BJ (cell line): Measurements from ENCODE around the gene BARHL1. TPM values are rescaled to one million over a fixed set of nuclear protein-coding genes. Genes with fewer than 3 reads are reported as not detected.

Source experiments
- CTCF ChIA-PET: fragments of 350-600 bp; formaldehyde crosslinking; extraction: SDS; loops from one replicate; lab custom pipeline; 2021; ENCODE audit warnings: antibody characterized with exemption, inconsistent platforms; lab: Yijun Ruan, JAX
- POLR2A ChIA-PET: fragments of 300-600 bp; sonication (Branson Sonifier 250); formaldehyde crosslinking; extraction: SDS; loops from one replicate; lab custom pipeline; 2021; ENCODE audit warnings: antibody characterized with exemption; lab: Charles Lee
- DNase-seq: peaks from one replicate; pipeline ENCODE4 v3.0.0-alpha.2; 2011; ENCODE audit warnings: low read depth
- H3K27me3 ChIP-seq: 2 replicates; pipeline ENCODE4 v1.6.0; 2011; ENCODE audit warnings: low read length; ENCODE audit not compliant: control insufficient read depth, insufficient read depth
- H3K36me3 ChIP-seq: 2 replicates; pipeline ENCODE4 v1.5.1; 2011; ENCODE audit warnings: low read length; ENCODE audit not compliant: control insufficient read depth, insufficient read depth
- H3K4me3 ChIP-seq: 2 replicates; pipeline ENCODE4 v1.5.1; 2011; ENCODE audit warnings: low read depth, mild to moderate bottlenecking, control low read depth, low read length
- CTCF ChIP-seq: IDR thresholded peaks from 2 replicates; pipeline ENCODE4 v1.5.1; 2011; ENCODE audit warnings: low read depth, mild to moderate bottlenecking, control low read depth, inconsistent platforms, low read length, moderate library complexity; ENCODE audit not compliant: insufficient read depth
- polyA plus RNA-seq: library from polyadenylated mRNA; depleted of rRNA; stranded (reverse); fragments of >200 nt; gene quantifications from 2 replicates; pipeline ENCODE4 v1.2.3, GENCODE V29; 2011; rRNA removed

The BARHL1 gene
- polyA plus RNA-seq, 1 experiment: not detected

GRCh38 chr9:132634327-132634726, 51.9 kb downstream of the BARHL1 start:
- TF ChIP-seq CTCF: no peak
- ChIA-PET CTCF (no interaction called here), POLR2A (no interaction called here)

GRCh38 chr9:132637351-132637750, 54.9 kb downstream of the BARHL1 start:
- ChIA-PET CTCF (no interaction called here), POLR2A (no interaction called here)
- 0 out of 2 replicates have a peak, but pooled peaks cover 1% of the 10 kb centered on the region for H3K36me3 ChIP-seq
- H3K27me3 ChIP-seq: no peaks in the 10 kb centered on the region
- TF ChIP-seq CTCF: no peak
- no peak for DNase-seq
- H3K4me3 ChIP-seq: no peak overlapping the region

More at GRCh38 chr9:132634327-132634726, 51.9 kb downstream of the BARHL1 start:
- Histone ChIP-seq H3K27me3 (no peaks in the 10 kb centered on the region), H3K36me3 (peaks cover 3% of the 10 kb centered on the region), H3K4me3 (no peak overlapping the region)
- no peak for DNase-seq

GRCh38 chr9:132637801-132638200, 55.4 kb downstream of the BARHL1 start:
- DNase-seq: no peak
- Histone ChIP-seq H3K27me3 (no peaks in the 10 kb centered on the region), H3K36me3 (0 out of 2 replicates have a peak, but pooled peaks cover 1% of the 10 kb centered on the region), H3K4me3 (no peak overlapping the region)
- CTCF ChIA-PET: no interaction called here
- no peak for TF ChIP-seq CTCF
- POLR2A ChIA-PET: no interaction called here

- POLR2A ChIA-PET: no interaction called here
- no peak for DNase-seq
- TF ChIP-seq CTCF: no peak
- no peak overlapping the region for H3K4me3 ChIP-seq
- 0 out of 2 replicates have a peak, but pooled peaks cover 1% of the 10 kb centered on the region for H3K36me3 ChIP-seq
- CTCF ChIA-PET: no interaction called here
- H3K27me3 ChIP-seq: no peaks in the 10 kb centered on the region
These were observed 55.8 kb downstream of the BARHL1 start for GRCh38 chr9:132638240-132638639.

GRCh38 chr9:132639322-132639721, 56.9 kb downstream of the BARHL1 start:
- Histone ChIP-seq H3K36me3 (0 out of 2 replicates have a peak, but pooled peaks cover 1% of the 10 kb centered on the region), H3K4me3 (no peak overlapping the region), H3K27me3 (no peaks in the 10 kb centered on the region)
- DNase-seq: no peak
- ChIA-PET CTCF (no interaction called here), POLR2A (no interaction called here)
- no peak for TF ChIP-seq CTCF

Other genes starting within 250 kb of the BARHL1 start
- gene SETX, start 227.6 kb upstream of the BARHL1 start, polyA plus RNA-seq: 15.3 and 24.4 TPM in 2 replicates
- gene TTF1, start 175.8 kb upstream of the BARHL1 start, polyA plus RNA-seq: 5.9 and 9.2 TPM in 2 replicates
- gene CFAP77, start 172.4 kb upstream of the BARHL1 start, polyA plus RNA-seq: not detected in 2 replicates
- gene DDX31, start 87.4 kb downstream of the BARHL1 start, polyA plus RNA-seq: 12.3 and 13.7 TPM in 2 replicates
- 2.8 and 4.9 TPM in 2 replicates for gene GTF3C4, start 87.9 kb downstream of the BARHL1 start, polyA plus RNA-seq